HepG2 (cell line): ENCODE results near the gene RPL35. TPM values are rescaled to one million over a fixed set of nuclear protein-coding genes. Genes with fewer than 3 reads are reported as not detected.
A peak's percentile ranks its signal among the peaks of the same experiment; 100 is the strongest.

Experiments used
- EZH2 ChIP-seq: conservative IDR thresholded peaks from 2 replicates; pipeline ENCODE4 v1.6.1; 2012; ENCODE audit warnings: mild to moderate bottlenecking, low read depth, low read length, moderate library complexity
- FOXA3 ChIP-seq: IDR thresholded peaks from 2 replicates; pipeline ENCODE4 v1.6.1; 2016; ENCODE audit warnings: missing genetic modification reagents, missing compliant biosample characterization
- HNF1B ChIP-seq: sonication (generic); formaldehyde crosslinking; IDR thresholded peaks from 2 replicates; pipeline ENCODE4 v1.5.1; 2020; ENCODE audit warnings: mild to moderate bottlenecking, moderate library complexity, missing genetic modification reagents
- HNF4A ChIP-seq: sonication (generic); formaldehyde crosslinking; IDR thresholded peaks from 2 replicates; pipeline ENCODE4 v1.4.0; 2020; ENCODE audit warnings: missing genetic modification reagents
- HNF4G ChIP-seq, 2 experiments: sonication (generic) in 1 of 2; formaldehyde crosslinking in 1 of 2; IDR thresholded peaks; 2 replicates each; pipeline versions ENCODE4 v1.4.0 to v1.6.1; 2011 to 2020; ENCODE audit warnings: borderline replicate concordance in 2 of 2, low read depth in 2 of 2, mild to moderate bottlenecking in 2 of 2, low read length in 1 of 2, missing genetic modification reagents in 1 of 2, moderate library complexity in 1 of 2
- MIER3 ChIP-seq: IDR thresholded peaks from 2 replicates; pipeline ENCODE4 v1.6.1; 2016; ENCODE audit warnings: missing compliant biosample characterization, borderline replicate concordance
- MYNN ChIP-seq: sonication (generic); formaldehyde crosslinking; IDR thresholded peaks from 2 replicates; pipeline ENCODE4 v1.4.0; 2020; ENCODE audit warnings: mild to moderate bottlenecking, low read depth, missing genetic modification reagents
- MYPOP ChIP-seq: sonication (generic); formaldehyde crosslinking; IDR thresholded peaks from 2 replicates; pipeline ENCODE4 v1.8.1; 2023; ENCODE audit warnings: mild to moderate bottlenecking, moderate library complexity, missing genetic modification reagents
- NR0B2 ChIP-seq: sonication (generic); formaldehyde crosslinking; IDR thresholded peaks from 2 replicates; pipeline ENCODE4 v1.4.0; 2020; ENCODE audit warnings: mild to moderate bottlenecking, missing genetic modification reagents
- PRPF4 ChIP-seq: fragments of 200-400 bp; formaldehyde crosslinking; IDR thresholded peaks from 2 replicates; pipeline ENCODE4 v1.6.1; 2016; ENCODE audit warnings: low read length, low read depth; ENCODE audit not compliant: poor library complexity, severe bottlenecking
- REPIN1 ChIP-seq: sonication (generic); formaldehyde crosslinking; IDR thresholded peaks from 2 replicates; pipeline ENCODE4 v1.8.0; 2022; ENCODE audit warnings: missing genetic modification reagents, low read depth, mild to moderate bottlenecking, borderline replicate concordance
- RFX1 ChIP-seq: fragments of 450-650 bp; IDR thresholded peaks from 2 replicates; pipeline ENCODE4 v1.6.1; 2017
- TBX2 ChIP-seq: sonication (generic); formaldehyde crosslinking; IDR thresholded peaks from 2 replicates; pipeline ENCODE4 v1.5.0; 2020; ENCODE audit warnings: missing genetic modification reagents, mild to moderate bottlenecking, borderline replicate concordance
- TEAD3 ChIP-seq: optimal IDR thresholded peaks from 2 replicates; pipeline ENCODE3; 2016; ENCODE audit warnings: borderline replicate concordance
- ZNF12 ChIP-seq: sonication (generic); formaldehyde crosslinking; IDR thresholded peaks from 2 replicates; pipeline ENCODE4 v1.5.0; 2020; ENCODE audit warnings: missing genetic modification reagents
- ZNF33B ChIP-seq: sonication (generic); formaldehyde crosslinking; IDR thresholded peaks from 2 replicates; pipeline ENCODE4 v1.5.1; 2020; ENCODE audit warnings: mild to moderate bottlenecking, missing genetic modification reagents
- ZNF383 ChIP-seq: sonication (generic); formaldehyde crosslinking; IDR thresholded peaks from 2 replicates; pipeline ENCODE4 v1.4.0; 2020; ENCODE audit warnings: missing genetic modification reagents, mild to moderate bottlenecking, borderline replicate concordance
- polyA plus RNA-seq, 8 experiments: library from polyadenylated mRNA; depleted of rRNA in 3 of 8; stranded (reverse) in 7 of 8; unstranded in 1 of 8; fragments of >200 nt; fragmentation: Illumina TruSeq in 4 of 8; extraction: Trizol in 4 of 8; gene quantifications; 2 replicates each; pipeline versions ENCODE4 v1.2.1 to v1.2.3, GENCODE V29; 2011 to 2016; ENCODE audit warnings: low read depth in 4 of 8, missing spikeins in 1 of 8, mixed read lengths in 1 of 8; ENCODE audit not compliant: insufficient read depth in 1 of 8
- total RNA-seq, 5 experiments: library from RNA; depleted of rRNA; stranded (reverse); fragments of >200 nt; fragmentation: Illumina TruSeq; extraction: Trizol; gene quantifications; 2 replicates each; pipeline ENCODE4 v1.2.3, GENCODE V29; 2016; ENCODE audit warnings: low read depth in 1 of 5
- TF ChIP-seq, protein P1 (sequence below): IDR thresholded peaks from 2 replicates; pipeline ENCODE4 v1.6.1; 2012; ENCODE audit warnings: low read depth, low read length, improper control_type of control experiment
- TF ChIP-seq, protein P2 (sequence below): IDR thresholded peaks from 2 replicates; pipeline ENCODE4 v1.4.0; 2020; ENCODE audit warnings: mild to moderate bottlenecking, missing genetic modification reagents

Gene RPL35
- total and polyA plus RNA-seq, 2 of the 13 experiments (the other 11 are each of a cell fraction or from before 2014, with no cell fraction given), result 2,153 to 2,935 TPM

DNA sequence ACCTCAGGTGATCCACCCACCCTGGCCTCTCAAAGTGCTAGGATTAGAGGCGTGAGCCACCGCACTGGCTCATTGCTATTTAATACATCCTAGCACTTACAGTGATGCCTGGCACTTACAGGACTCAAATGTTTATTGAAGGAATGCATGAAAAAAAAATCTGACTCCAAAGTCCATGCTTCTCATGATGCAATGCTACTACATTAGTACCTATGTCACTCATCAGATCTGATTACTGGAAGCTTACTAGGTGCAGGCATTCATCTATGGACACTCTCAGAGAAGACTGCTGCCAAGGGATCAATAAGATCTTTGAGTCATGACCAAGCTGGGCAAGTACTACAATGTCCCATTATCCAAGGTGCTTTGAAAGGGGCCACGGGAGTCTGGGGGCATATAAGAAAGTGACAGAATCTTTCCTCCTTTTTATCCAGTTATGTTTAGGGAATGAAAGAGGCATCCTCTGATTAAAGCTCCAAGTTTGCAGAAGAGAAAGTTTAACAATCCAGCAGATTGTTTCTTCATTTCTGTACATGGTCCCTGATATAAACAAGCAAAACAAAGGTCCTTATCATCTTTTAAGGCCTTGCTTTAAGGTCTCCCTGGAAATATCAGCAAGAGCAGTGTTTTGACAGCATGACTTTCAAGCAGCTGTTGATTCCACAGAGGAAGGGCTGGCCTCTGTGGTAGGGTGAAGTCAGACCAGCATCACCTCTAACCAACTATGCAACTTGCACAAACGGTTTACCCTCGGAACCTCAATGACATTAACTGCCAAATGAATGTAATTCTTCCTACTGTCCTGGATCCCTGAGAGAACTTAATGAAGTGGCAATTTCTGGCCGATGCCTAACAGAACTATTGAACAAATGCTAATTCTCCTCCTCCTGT, 36.1 kb upstream of the RPL35 start (continued):
- peak; percentile 54; the same call in 1 of the 2 replicates for TF ChIP-seq MYPOP (CRISPR knock-in tag)
- TF ChIP-seq RFX1, result no peak
- TF ChIP-seq PRPF4, result no peak
- no peak for TF ChIP-seq ZNF383
- TF ChIP-seq HNF4G (IDR thresholded peaks at IDR 0.05; ENCODE audit: borderline replicate concordance, low read depth, low read length), result peak; percentile 85
- peak; percentile 66; the same call in 1 of the 2 replicates for TF ChIP-seq HNF4G (CRISPR knock-in tag; IDR thresholded peaks at IDR 0.05; ENCODE audit: borderline replicate concordance, low read depth)
- TF ChIP-seq, protein P1, sequence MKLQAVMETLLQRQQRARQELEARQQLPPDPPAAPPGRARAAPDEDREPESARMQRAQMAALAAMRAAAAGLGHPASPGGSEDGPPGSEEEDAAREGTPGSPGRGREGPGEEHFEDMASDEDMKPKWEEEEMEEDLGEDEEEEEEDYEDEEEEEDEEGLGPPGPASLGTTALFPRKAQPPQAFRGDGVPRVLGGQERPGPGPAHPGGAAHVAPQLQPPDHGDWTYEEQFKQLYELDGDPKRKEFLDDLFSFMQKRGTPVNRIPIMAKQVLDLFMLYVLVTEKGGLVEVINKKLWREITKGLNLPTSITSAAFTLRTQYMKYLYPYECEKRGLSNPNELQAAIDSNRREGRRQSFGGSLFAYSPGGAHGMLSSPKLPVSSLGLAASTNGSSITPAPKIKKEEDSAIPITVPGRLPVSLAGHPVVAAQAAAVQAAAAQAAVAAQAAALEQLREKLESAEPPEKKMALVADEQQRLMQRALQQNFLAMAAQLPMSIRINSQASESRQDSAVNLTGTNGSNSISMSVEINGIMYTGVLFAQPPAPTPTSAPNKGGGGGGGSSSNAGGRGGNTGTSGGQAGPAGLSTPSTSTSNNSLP, result peak; percentile 98
- no peak for TF ChIP-seq MYNN (CRISPR knock-in tag)
- TF ChIP-seq TEAD3, result peak; percentile 92
- TF ChIP-seq EZH2, result no peak
- no peak for TF ChIP-seq REPIN1
- no peak for TF ChIP-seq ZNF33B (CRISPR knock-in tag)
- TF ChIP-seq HNF1B (CRISPR knock-in tag), result 0 out of 2 replicates have a peak, but pooled peaks have one; percentile 34
- peak; percentile 71 for TF ChIP-seq FOXA3
- peak; percentile 79; the same call in 1 of the 2 replicates for TF ChIP-seq MIER3
- TF ChIP-seq ZNF12 (CRISPR knock-in tag), result 0 out of 2 replicates have a peak, but pooled peaks have one; percentile 13
- TF ChIP-seq, protein P2, sequence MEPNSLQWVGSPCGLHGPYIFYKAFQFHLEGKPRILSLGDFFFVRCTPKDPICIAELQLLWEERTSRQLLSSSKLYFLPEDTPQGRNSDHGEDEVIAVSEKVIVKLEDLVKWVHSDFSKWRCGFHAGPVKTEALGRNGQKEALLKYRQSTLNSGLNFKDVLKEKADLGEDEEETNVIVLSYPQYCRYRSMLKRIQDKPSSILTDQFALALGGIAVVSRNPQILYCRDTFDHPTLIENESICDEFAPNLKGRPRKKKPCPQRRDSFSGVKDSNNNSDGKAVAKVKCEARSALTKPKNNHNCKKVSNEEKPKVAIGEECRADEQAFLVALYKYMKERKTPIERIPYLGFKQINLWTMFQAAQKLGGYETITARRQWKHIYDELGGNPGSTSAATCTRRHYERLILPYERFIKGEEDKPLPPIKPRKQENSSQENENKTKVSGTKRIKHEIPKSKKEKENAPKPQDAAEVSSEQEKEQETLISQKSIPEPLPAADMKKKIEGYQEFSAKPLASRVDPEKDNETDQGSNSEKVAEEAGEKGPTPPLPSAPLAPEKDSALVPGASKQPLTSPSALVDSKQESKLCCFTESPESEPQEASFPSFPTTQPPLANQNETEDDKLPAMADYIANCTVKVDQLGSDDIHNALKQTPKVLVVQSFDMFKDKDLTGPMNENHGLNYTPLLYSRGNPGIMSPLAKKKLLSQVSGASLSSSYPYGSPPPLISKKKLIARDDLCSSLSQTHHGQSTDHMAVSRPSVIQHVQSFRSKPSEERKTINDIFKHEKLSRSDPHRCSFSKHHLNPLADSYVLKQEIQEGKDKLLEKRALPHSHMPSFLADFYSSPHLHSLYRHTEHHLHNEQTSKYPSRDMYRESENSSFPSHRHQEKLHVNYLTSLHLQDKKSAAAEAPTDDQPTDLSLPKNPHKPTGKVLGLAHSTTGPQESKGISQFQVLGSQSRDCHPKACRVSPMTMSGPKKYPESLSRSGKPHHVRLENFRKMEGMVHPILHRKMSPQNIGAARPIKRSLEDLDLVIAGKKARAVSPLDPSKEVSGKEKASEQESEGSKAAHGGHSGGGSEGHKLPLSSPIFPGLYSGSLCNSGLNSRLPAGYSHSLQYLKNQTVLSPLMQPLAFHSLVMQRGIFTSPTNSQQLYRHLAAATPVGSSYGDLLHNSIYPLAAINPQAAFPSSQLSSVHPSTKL (CRISPR knock-in tag), result peak; percentile 86
- peak; percentile 93 for TF ChIP-seq HNF4A
- peak; percentile 45; the same call in 1 of the 2 replicates for TF ChIP-seq TBX2
- TF ChIP-seq NR0B2 (CRISPR knock-in tag), result no peak
